Spleen (tissue), 7 donors: ENCODE data around the gene SLC2A9.

Experiments
- POLR2A ChIP-seq, 3 donors: fragments of 450-650 bp; IDR thresholded peaks; one replicate each; pipeline ENCODE4 v1.5.1; 2017; ENCODE audit warnings: antibody characterized with exemption in 3 of 3, mild to moderate bottlenecking in 1 of 3
- POLR2AphosphoS5 ChIP-seq, 3 donors: sonication (generic); formaldehyde crosslinking; IDR thresholded peaks; one replicate each; pipeline ENCODE4 v1.5.1; 2017; ENCODE audit warnings: antibody characterized with exemption in 3 of 3
- TF ChIP-seq, protein P1 (sequence below), 11 experiments: fragments of 200-600 bp in 7 of 11; fragments of 450-650 bp in 4 of 11; sonication (generic) in 4 of 11; IDR thresholded peaks in 8 of 11; conservative IDR thresholded peaks in 3 of 11; 1 replicate in 7 of 11; 2 replicates in 4 of 11; pipeline versions ENCODE4 v1.4.0 to v1.8.0; 2016 to 2021; ENCODE audit warnings: antibody characterized with exemption in 11 of 11, inconsistent platforms in 4 of 11, mild to moderate bottlenecking in 1 of 11
- donor health status: DM: no; HTN: no; CAD: no; lungs with moderate emphysema.
- donor health status: DM: no; HTN: no; CAD: no.
- donor health status: DM: no; HTN: no; CAD: no.

DNA sequence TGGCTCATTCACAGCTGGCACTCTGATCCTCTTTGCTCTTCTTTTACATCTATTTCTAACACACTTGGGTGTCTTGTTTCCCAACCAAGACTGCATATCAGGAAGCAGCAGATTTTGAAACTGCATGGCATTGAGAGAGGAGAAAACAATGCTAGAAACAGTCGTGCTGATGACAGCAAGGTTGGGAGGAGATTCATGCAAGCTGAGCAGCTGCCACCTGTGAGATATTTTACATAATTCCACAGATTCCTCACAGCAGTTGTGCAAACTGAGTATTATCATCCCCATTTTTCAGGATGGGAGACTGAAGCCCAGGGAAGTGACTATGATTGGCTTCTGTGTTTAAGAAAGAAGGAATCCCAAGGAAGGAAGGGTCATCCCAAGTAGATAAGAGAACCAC, 105.0 kb downstream of the SLC2A9 start:
- TF ChIP-seq, protein P1, sequence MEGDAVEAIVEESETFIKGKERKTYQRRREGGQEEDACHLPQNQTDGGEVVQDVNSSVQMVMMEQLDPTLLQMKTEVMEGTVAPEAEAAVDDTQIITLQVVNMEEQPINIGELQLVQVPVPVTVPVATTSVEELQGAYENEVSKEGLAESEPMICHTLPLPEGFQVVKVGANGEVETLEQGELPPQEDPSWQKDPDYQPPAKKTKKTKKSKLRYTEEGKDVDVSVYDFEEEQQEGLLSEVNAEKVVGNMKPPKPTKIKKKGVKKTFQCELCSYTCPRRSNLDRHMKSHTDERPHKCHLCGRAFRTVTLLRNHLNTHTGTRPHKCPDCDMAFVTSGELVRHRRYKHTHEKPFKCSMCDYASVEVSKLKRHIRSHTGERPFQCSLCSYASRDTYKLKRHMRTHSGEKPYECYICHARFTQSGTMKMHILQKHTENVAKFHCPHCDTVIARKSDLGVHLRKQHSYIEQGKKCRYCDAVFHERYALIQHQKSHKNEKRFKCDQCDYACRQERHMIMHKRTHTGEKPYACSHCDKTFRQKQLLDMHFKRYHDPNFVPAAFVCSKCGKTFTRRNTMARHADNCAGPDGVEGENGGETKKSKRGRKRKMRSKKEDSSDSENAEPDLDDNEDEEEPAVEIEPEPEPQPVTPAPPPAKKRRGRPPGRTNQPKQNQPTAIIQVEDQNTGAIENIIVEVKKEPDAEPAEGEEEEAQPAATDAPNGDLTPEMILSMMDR (IDR thresholded peaks at IDR 0.05 in 8 of 11, conservative IDR thresholded peaks at IDR 0.05 in 3 of 11) = no peak
- TF ChIP-seq POLR2A (IDR thresholded peaks at IDR 0.05) (no peak), POLR2AphosphoS5 (IDR thresholded peaks at IDR 0.05) (no peak)
